H1 (cell line): ENCODE data around the gene R3HCC1L. TPM values are rescaled to one million over a fixed set of nuclear protein-coding genes. Genes with fewer than 3 reads are reported as not detected.

ENCODE experiments used
- ASH2L ChIP-seq: fragments of 200-600, 300-600 bp; sonication (generic); IDR thresholded peaks from one replicate; pipeline ENCODE4 v1.7.1; 2017; ENCODE audit warnings: low read length
- BACH1 ChIP-seq: IDR thresholded peaks from 2 replicates; pipeline ENCODE4 v1.6.1; 2012; ENCODE audit warnings: low read length, improper control_type of control experiment
- CHD2 ChIP-seq: IDR thresholded peaks from 2 replicates; pipeline ENCODE4 v1.6.1; 2012; ENCODE audit warnings: low read length, improper control_type of control experiment
- CREB1 ChIP-seq: IDR thresholded peaks from 2 replicates; pipeline ENCODE4 v1.6.1; 2012; ENCODE audit warnings: inconsistent platforms
- FOSL1 ChIP-seq: IDR thresholded peaks from 2 replicates; pipeline ENCODE4 v1.6.1; 2011; ENCODE audit warnings: mild to moderate bottlenecking, low read depth, low read length, moderate library complexity; ENCODE audit not compliant: insufficient read depth
- HDAC2 ChIP-seq, 2 experiments: fragments of 300-600 bp in 1 of 2; sonication (generic) in 1 of 2; IDR thresholded peaks; 2 replicates each; pipeline ENCODE4 v1.6.1; 2011 to 2012; ENCODE audit warnings: low read depth in 2 of 2, low read length in 2 of 2, mild to moderate bottlenecking in 2 of 2, moderate library complexity in 2 of 2, borderline replicate concordance in 1 of 2, inconsistent platforms in 1 of 2
- HDAC6 ChIP-seq: IDR thresholded peaks from one replicate; pipeline ENCODE4 v1.7.1; 2012; ENCODE audit warnings: low read depth, mild to moderate bottlenecking, inconsistent platforms, low read length, moderate library complexity
- JUND ChIP-seq: IDR thresholded peaks from 2 replicates; pipeline ENCODE4 v1.6.1; 2011; ENCODE audit warnings: mild to moderate bottlenecking, improper control_type of control experiment, low read length
- KDM4A ChIP-seq: IDR thresholded peaks from one replicate; pipeline ENCODE4 v1.7.1; 2012; ENCODE audit warnings: low read depth, mild to moderate bottlenecking, moderate library complexity, low read length, inconsistent platforms; ENCODE audit not compliant: severe bottlenecking
- MAX ChIP-seq: IDR thresholded peaks from 2 replicates; pipeline ENCODE4 v1.6.1; 2012; ENCODE audit warnings: inconsistent platforms
- PHF8 ChIP-seq: fragments of 200-600 bp; sonication (generic); conservative IDR thresholded peaks from 2 replicates; pipeline ENCODE4 v1.7.1; 2012; ENCODE audit warnings: low read depth, mild to moderate bottlenecking, inconsistent platforms, low read length, moderate library complexity
- POLR2AphosphoS5 ChIP-seq: IDR thresholded peaks from 2 replicates; pipeline ENCODE4 v1.6.1; 2011; ENCODE audit warnings: low read depth, low read length
- POU5F1 ChIP-seq: IDR thresholded peaks from 2 replicates; pipeline ENCODE4 v1.6.1; 2011; ENCODE audit warnings: low read depth, mild to moderate bottlenecking, low read length, moderate library complexity
- RBBP5 ChIP-seq: IDR thresholded peaks from 2 replicates; pipeline ENCODE4 v1.7.1; 2012; ENCODE audit warnings: low read depth, mild to moderate bottlenecking, inconsistent platforms, low read length, moderate library complexity, borderline replicate concordance
- SIX5 ChIP-seq: IDR thresholded peaks from 2 replicates; pipeline ENCODE4 v1.6.1; 2011; ENCODE audit warnings: mild to moderate bottlenecking, low read depth, low read length
- SP1 ChIP-seq: IDR thresholded peaks from 2 replicates; pipeline ENCODE4 v1.6.1; 2011; ENCODE audit warnings: low read depth, low read length
- SP2 ChIP-seq: IDR thresholded peaks from 2 replicates; pipeline ENCODE4 v1.6.1; 2012; ENCODE audit warnings: mild to moderate bottlenecking, low read length, inconsistent platforms
- SRF ChIP-seq: IDR thresholded peaks from 2 replicates; pipeline ENCODE4 v1.6.1; 2011; ENCODE audit warnings: mild to moderate bottlenecking, low read depth, low read length, moderate library complexity
- TBP ChIP-seq: IDR thresholded peaks from 2 replicates; pipeline ENCODE4 v1.6.1; 2011; ENCODE audit warnings: low read depth, low read length, improper control_type of control experiment
- YY1 ChIP-seq: IDR thresholded peaks from 2 replicates; pipeline ENCODE4 v1.6.1; 2011; ENCODE audit warnings: low read depth, mild to moderate bottlenecking, low read length
- polyA plus RNA-seq, 7 experiments: library from polyadenylated mRNA; depleted of rRNA in 3 of 7; stranded (reverse) in 5 of 7; unstranded in 2 of 7; fragments of >200 nt in 5 of 7; fragments of 200-250 nt in 2 of 7; gene quantifications; 1 replicate in 5 of 7; 2 replicates in 1 of 7; 4 replicates in 1 of 7; pipeline versions ENCODE4 v1.2.1 to v1.2.3, GENCODE V29; 2011 to 2013; ENCODE audit warnings: missing spikeins in 2 of 7, mixed read lengths in 2 of 7
- total RNA-seq: library from RNA; stranded (reverse); fragmentation: NEBNext Ultra II Directional; extraction: Animal tissue kit (Norgen Biotek cat#: 25700); gene quantifications from 2 replicates; pipeline ENCODE4 v1.2.1, GENCODE V29; 2021
- TF ChIP-seq, protein P1 (sequence below): IDR thresholded peaks from 2 replicates; pipeline ENCODE4 v1.6.1; 2011; ENCODE audit warnings: low read length, improper control_type of control experiment

R3HCC1L gene
- total and polyA plus RNA-seq, 2 of the 8 experiments (the other 6 are each of a cell fraction or from before 2014, with no cell fraction given): 6.9 to 13.9 TPM

DNA sequence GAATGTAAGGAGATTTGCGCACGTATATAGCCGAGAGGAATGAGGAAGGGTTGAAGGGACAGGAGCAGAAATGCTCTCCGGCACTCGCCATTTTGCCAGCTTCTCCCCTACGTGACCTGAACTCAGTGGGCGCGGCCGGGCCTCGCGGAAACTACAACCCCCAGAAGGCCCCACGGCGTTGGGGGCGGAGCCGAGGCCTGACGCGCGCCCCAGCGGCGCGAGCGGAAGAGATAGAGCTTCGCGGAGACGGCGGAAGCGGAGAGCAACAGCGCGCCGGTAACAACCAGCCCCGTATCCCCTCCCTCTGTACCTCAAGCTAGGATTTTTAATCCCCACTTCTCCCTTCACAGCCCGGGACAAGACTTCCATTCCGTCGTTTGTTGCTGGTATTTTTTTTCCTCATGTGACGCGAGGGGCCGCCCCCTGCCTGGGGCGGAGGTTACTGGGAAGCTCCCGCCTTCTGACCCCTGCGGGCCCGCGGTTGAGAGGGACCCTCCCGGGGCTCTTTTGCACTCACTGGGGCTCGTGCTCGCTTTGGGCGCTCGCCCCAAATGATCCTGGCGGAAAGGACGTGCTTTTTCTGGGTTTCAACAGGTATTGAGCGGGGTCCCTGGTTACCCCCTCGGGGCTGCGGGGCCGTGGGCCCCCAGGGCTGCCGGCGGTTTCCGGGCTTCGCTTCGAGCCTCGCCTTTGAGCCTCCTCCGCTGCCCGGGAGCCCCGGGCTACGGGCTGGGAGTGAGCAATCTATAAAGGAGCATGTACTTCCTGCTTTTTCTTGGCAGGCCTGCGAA, at the start of gene R3HCC1L (continued):
- TF ChIP-seq POLR2AphosphoS5: peak; percentile 92
- TF ChIP-seq CREB1: peak; percentile 91
- TF ChIP-seq MAX: 0 out of 2 replicates have a peak, but pooled peaks have one; percentile 20
- TF ChIP-seq HDAC6: no peak
- TF ChIP-seq PHF8: peak; percentile 88
- TF ChIP-seq, protein P1, sequence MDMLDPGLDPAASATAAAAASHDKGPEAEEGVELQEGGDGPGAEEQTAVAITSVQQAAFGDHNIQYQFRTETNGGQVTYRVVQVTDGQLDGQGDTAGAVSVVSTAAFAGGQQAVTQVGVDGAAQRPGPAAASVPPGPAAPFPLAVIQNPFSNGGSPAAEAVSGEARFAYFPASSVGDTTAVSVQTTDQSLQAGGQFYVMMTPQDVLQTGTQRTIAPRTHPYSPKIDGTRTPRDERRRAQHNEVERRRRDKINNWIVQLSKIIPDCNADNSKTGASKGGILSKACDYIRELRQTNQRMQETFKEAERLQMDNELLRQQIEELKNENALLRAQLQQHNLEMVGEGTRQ: no peak
- peak; percentile 96 for TF ChIP-seq ASH2L
- peak; percentile 76 for TF ChIP-seq KDM4A
- TF ChIP-seq TBP: peak; percentile 62
- TF ChIP-seq SP1: peak; percentile 69; the same call in 1 of the 2 replicates
- 0 out of 2 replicates have a peak, but pooled peaks have one; percentile 21 for TF ChIP-seq JUND
- TF ChIP-seq BACH1: no peak
- 0 out of 4 replicates have a peak, but pooled peaks of 1 of the 2 experiments have one; percentile 31 for TF ChIP-seq HDAC2 (IDR thresholded peaks at IDR 0.05; ENCODE audit: borderline replicate concordance in 1 of 2, low read depth in 2 of 2, low read length in 2 of 2)
- TF ChIP-seq SP2: no peak
- peak; percentile 88; the same call in 1 of the 2 replicates for TF ChIP-seq YY1
- TF ChIP-seq CHD2: no peak
- TF ChIP-seq SIX5: peak; percentile 82
- TF ChIP-seq SRF: no peak
- peak; percentile 98 for TF ChIP-seq RBBP5
- no peak for TF ChIP-seq POU5F1
- no peak for TF ChIP-seq FOSL1
